Prostate gland (tissue), 2 donors: ENCODE data around the gene SLC43A2. TPM values are rescaled to one million over a fixed set of nuclear protein-coding genes. Genes with fewer than 3 reads are reported as not detected.
"Not testable (repeated sequence)": the region's sequence is repeated elsewhere in the genome, so short reads cannot be mapped to it uniquely, and the experiment has no call there.

Experiments used
- DNase-seq: peaks from one replicate; pipeline ENCODE4 v3.0.0-alpha.2; 2019; ENCODE audit warnings: low spot score
- H3K27ac ChIP-seq, 2 donors: fragments of 200-600 bp; sonication (generic); 2 replicates each; pipeline ENCODE4 v1.5.1; 2017 to 2019
- H3K27me3 ChIP-seq: fragments of 200-600 bp; sonication (generic); replicated peaks from 2 replicates; pipeline ENCODE4 v1.5.1; 2019; ENCODE audit not compliant: insufficient read depth
- H3K36me3 ChIP-seq, 2 donors: fragments of 200-600 bp; sonication (generic); 1 replicate in 1 of 2; 2 replicates in 1 of 2; pipeline versions ENCODE4 v1.5.1 to v1.8.1; 2017 to 2019
- H3K4me1 ChIP-seq: fragments of 200-600 bp; sonication (generic); replicated peaks from 2 replicates; pipeline ENCODE4 v1.5.1; 2019
- H3K4me3 ChIP-seq, 2 donors: fragments of 200-600 bp; sonication (generic); 2 replicates each; pipeline ENCODE4 v1.5.1; 2017 to 2019
- H3K9me3 ChIP-seq: fragments of 200-600 bp; sonication (generic); 2 replicates; pipeline ENCODE4 v1.5.1; 2017
- CTCF ChIP-seq, 4 experiments: fragments of 200-600 bp in 2 of 4; fragments of 450-650 bp in 2 of 4; sonication (generic) in 2 of 4; IDR thresholded peaks; 1 replicate in 3 of 4; 2 replicates in 1 of 4; pipeline ENCODE4 v1.5.1; 2016 to 2019; ENCODE audit warnings: antibody characterized with exemption in 4 of 4, mild to moderate bottlenecking in 2 of 4, moderate library complexity in 2 of 4
- POLR2A ChIP-seq: fragments of 450-650 bp; IDR thresholded peaks from one replicate; pipeline ENCODE4 v1.6.1; 2016; ENCODE audit warnings: antibody characterized with exemption, mild to moderate bottlenecking
- POLR2AphosphoS5 ChIP-seq: sonication (generic); formaldehyde crosslinking; IDR thresholded peaks from one replicate; pipeline ENCODE4 v1.6.1; 2017; ENCODE audit warnings: antibody characterized with exemption
- WGBS: methylation state at CpG from one replicate; pipeline ENCODE4 v1.1.5; 2018; 5-methylcytosine and 5-hydroxymethylcytosine counted together
- intact Hi-C: fragments of 100-400 bp; cut with DNase I; formaldehyde crosslinking; loops from one replicate; pipeline ENCODE4 v1.14.2; 2022
- total RNA-seq, 2 donors: library from RNA; depleted of rRNA; stranded (reverse); fragments of >200 nt; gene quantifications; one replicate each; pipeline ENCODE4 v1.1.0, GENCODE V29; 2016

SLC43A2 gene
- total RNA-seq, 2 donors from 2014 or later, result 11.8 to 14.8 TPM

GRCh38 chr17:1576500-1576899 lies 52.1 kb downstream of the SLC43A2 start:
- TF ChIP-seq POLR2AphosphoS5 (no peak), POLR2A (no peak), CTCF (IDR thresholded peaks at IDR 0.05) (no peak)
- no peaks in the 10 kb centered on the region for H3K36me3 ChIP-seq
- DNase-seq, result no peak
- H3K4me1 ChIP-seq, result peaks cover 15% of the 10 kb centered on the region
- no peaks in the 10 kb centered on the region for H3K9me3 ChIP-seq
- peak overlapping the region; percentile 75 to 79 for H3K27ac ChIP-seq
- H3K27me3 ChIP-seq, result no peaks in the 10 kb centered on the region
- intact Hi-C loops, result loop anchor here (5.0 to 10.0 kb wide), 2 partner anchors 71 to 138 kb away; partner anchors contain the start of genes RILP, SCARF1 and TLCD2
- 88% methylated on average over 15 of the region's 15 CpGs for WGBS
- no peak overlapping the region for H3K4me3 ChIP-seq

- 18% methylated on average over 45 of the region's 45 CpGs for WGBS
- H3K27ac ChIP-seq, result peak overlapping the region; percentile 74 to 81
- H3K9me3 ChIP-seq, result no peaks in the 10 kb centered on the region
- no peak overlapping the region for H3K4me3 ChIP-seq
- H3K36me3 ChIP-seq, result no peaks in the 10 kb centered on the region
- TF ChIP-seq CTCF (IDR thresholded peaks at IDR 0.05) (peak in 1 of 4 experiments; percentile 4), POLR2AphosphoS5 (no peak), POLR2A (peak; percentile 13)
- no peak for DNase-seq
- peaks cover 15% of the 10 kb centered on the region for H3K4me1 ChIP-seq
- intact Hi-C loops, result loop anchor here (1.0 to 10.0 kb wide), 3 partner anchors 54 to 140 kb away; partner anchors contain the start of genes RILP, SCARF1 and TLCD2
- no peaks in the 10 kb centered on the region for H3K27me3 ChIP-seq
Measured at GRCh38 chr17:1574697-1575471, 53.8 kb downstream of the SLC43A2 start.

GRCh38 chr17:1573932-1574696 lies 54.5 kb downstream of the SLC43A2 start:
- H3K4me3 ChIP-seq, result no peak overlapping the region
- no peak for TF ChIP-seq POLR2A
- TF ChIP-seq POLR2AphosphoS5, result peak; percentile 81
- peak; percentile 91 to 99 (median 98) for TF ChIP-seq CTCF (IDR thresholded peaks at IDR 0.05)
- peaks cover 15% of the 10 kb centered on the region for H3K4me1 ChIP-seq
- H3K36me3 ChIP-seq, result no peaks in the 10 kb centered on the region
- no peaks in the 10 kb centered on the region for H3K9me3 ChIP-seq
- WGBS, result 11% methylated on average over 19 of the region's 19 CpGs
- DNase-seq, result peak; percentile 81
- intact Hi-C loops, result loop anchor here (1.0 to 10.0 kb wide), 2 partner anchors 55 to 141 kb away; partner anchors contain the start of gene TLCD2
- peak overlapping the region; percentile 74 to 81 for H3K27ac ChIP-seq
- H3K27me3 ChIP-seq, result no peaks in the 10 kb centered on the region

- not testable (repeated sequence) for H3K27me3 ChIP-seq, H3K4me3 ChIP-seq, H3K27ac ChIP-seq, DNase-seq, H3K9me3 ChIP-seq, H3K36me3 ChIP-seq
- peaks cover 12% of the 10 kb centered on the region for H3K4me1 ChIP-seq
- 74% methylated on average over 5 of the region's 5 CpGs for WGBS
- intact Hi-C loops, result loop anchor here (10.0 kb wide), 1 partner anchor 142 kb away; the partner anchor contains the start of gene TLCD2
Measured at GRCh38 chr17:1572646-1573045, 56.0 kb downstream of the SLC43A2 start.

GRCh38 chr17:1571341-1571704 lies 57.3 kb downstream of the SLC43A2 start:
- no peak for DNase-seq
- no peaks in the 10 kb centered on the region for H3K9me3 ChIP-seq
- 81% methylated on average over 18 of the region's 18 CpGs for WGBS
- H3K36me3 ChIP-seq, result no peaks in the 10 kb centered on the region
- H3K27me3 ChIP-seq, result no peaks in the 10 kb centered on the region
- peaks cover 8% of the 10 kb centered on the region for H3K4me1 ChIP-seq
- no peak overlapping the region for H3K4me3 ChIP-seq
- no peak for TF ChIP-seq POLR2A
- H3K27ac ChIP-seq, result no peak overlapping the region
- intact Hi-C loops, result loop anchor here (10.0 kb wide), 1 partner anchor 143 kb away; the partner anchor contains the start of gene TLCD2
